ENCODE measurements around the gene ZNG1B.
"Not testable (repeated sequence)": the region's sequence is repeated elsewhere in the genome, so short reads cannot be mapped to it uniquely, and the experiment has no call there.

DNA sequence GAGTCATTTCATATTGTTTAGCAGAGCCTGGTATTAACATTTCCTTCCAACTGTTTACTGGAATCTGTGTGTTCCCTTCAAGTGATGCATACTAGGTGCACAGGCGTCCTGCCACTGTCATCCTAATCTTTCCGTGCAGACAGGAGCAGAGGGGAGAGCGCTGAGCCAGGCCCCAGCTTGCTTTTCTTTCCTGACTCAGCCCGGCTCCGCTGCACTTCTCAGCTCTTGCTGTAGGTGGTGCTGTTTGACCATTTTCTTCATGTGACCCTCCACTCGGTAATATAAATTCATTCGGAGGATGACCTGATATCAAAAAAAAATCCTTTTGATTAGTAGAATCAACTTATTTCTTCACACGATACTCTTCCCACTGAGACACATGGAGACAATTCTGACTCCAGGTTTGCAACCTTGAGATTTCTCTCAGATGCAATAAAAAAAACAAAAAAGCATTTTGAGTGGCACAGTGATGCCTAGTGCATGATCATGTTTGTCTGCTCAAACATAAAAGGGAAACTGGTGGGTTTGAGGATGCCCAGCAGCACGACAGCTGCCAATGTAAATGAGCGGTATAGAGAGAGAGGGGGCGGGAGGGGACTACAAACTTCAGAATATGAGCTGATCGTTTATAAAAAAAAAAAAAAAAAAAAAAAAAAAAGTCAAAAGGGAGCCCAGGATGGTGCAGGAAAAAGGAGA, 90.0 kb downstream of the ZNG1B start:
- TF ChIP-seq, protein P1, sequence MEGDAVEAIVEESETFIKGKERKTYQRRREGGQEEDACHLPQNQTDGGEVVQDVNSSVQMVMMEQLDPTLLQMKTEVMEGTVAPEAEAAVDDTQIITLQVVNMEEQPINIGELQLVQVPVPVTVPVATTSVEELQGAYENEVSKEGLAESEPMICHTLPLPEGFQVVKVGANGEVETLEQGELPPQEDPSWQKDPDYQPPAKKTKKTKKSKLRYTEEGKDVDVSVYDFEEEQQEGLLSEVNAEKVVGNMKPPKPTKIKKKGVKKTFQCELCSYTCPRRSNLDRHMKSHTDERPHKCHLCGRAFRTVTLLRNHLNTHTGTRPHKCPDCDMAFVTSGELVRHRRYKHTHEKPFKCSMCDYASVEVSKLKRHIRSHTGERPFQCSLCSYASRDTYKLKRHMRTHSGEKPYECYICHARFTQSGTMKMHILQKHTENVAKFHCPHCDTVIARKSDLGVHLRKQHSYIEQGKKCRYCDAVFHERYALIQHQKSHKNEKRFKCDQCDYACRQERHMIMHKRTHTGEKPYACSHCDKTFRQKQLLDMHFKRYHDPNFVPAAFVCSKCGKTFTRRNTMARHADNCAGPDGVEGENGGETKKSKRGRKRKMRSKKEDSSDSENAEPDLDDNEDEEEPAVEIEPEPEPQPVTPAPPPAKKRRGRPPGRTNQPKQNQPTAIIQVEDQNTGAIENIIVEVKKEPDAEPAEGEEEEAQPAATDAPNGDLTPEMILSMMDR (IDR thresholded peaks at IDR 0.05 in 4 of 5, conservative IDR thresholded peaks at IDR 0.05 in 1 of 5), result not testable (repeated sequence)
- TF ChIP-seq POLR2A (IDR thresholded peaks at IDR 0.05), result not testable (repeated sequence)

Measured in gastrocnemius medialis (tissue), 4 donors.